Astrocyte of the cerebellum (primary cell): ENCODE measurements around the gene CHTOP.

Experiments
- DNase-seq: peaks from one replicate; pipeline ENCODE4 v3.0.0-alpha.2; 2011; ENCODE audit warnings: low read depth
- H3K4me3 ChIP-seq: 2 replicates; pipeline ENCODE4 v1.5.1; 2011; ENCODE audit warnings: mild to moderate bottlenecking, low read depth, low read length, moderate library complexity
- in situ Hi-C: cut with HindIII; loops from 2 replicates; pipeline ENCODE4 v1.10.0; 2017; ENCODE audit warnings: low sequenced_read_pairs
- TF ChIP-seq, protein P1 (sequence below): IDR thresholded peaks from 2 replicates; pipeline ENCODE4 v1.5.1; 2012; ENCODE audit warnings: low read length, low read depth, moderate library complexity, mild to moderate bottlenecking; ENCODE audit errors: missing control alignments

CHTOP gene

DNA sequence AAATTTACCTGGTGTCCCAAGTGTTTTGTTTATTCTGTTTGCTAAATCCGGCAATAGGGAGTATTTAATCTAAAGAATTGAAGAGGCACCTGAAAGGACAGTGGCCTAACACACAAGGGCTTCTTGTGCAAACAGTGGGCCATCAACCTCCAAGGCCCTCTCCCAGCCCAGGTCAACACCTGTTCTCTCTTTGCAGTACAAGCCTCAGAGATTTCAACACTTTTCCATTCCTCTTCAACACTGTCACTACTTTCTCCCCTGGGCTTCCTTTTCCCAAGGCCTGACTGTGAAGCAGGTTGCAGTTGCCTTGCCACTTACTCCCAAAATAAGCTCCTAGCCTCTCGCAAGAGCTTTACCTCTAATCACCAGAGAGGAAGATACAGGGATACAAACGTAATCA is 21.5 kb downstream of the CHTOP start:
- in situ Hi-C loops: no loop called here
- TF ChIP-seq, protein P1, sequence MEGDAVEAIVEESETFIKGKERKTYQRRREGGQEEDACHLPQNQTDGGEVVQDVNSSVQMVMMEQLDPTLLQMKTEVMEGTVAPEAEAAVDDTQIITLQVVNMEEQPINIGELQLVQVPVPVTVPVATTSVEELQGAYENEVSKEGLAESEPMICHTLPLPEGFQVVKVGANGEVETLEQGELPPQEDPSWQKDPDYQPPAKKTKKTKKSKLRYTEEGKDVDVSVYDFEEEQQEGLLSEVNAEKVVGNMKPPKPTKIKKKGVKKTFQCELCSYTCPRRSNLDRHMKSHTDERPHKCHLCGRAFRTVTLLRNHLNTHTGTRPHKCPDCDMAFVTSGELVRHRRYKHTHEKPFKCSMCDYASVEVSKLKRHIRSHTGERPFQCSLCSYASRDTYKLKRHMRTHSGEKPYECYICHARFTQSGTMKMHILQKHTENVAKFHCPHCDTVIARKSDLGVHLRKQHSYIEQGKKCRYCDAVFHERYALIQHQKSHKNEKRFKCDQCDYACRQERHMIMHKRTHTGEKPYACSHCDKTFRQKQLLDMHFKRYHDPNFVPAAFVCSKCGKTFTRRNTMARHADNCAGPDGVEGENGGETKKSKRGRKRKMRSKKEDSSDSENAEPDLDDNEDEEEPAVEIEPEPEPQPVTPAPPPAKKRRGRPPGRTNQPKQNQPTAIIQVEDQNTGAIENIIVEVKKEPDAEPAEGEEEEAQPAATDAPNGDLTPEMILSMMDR: no peak
- no peak for DNase-seq
- no peak overlapping the region for H3K4me3 ChIP-seq

DNA sequence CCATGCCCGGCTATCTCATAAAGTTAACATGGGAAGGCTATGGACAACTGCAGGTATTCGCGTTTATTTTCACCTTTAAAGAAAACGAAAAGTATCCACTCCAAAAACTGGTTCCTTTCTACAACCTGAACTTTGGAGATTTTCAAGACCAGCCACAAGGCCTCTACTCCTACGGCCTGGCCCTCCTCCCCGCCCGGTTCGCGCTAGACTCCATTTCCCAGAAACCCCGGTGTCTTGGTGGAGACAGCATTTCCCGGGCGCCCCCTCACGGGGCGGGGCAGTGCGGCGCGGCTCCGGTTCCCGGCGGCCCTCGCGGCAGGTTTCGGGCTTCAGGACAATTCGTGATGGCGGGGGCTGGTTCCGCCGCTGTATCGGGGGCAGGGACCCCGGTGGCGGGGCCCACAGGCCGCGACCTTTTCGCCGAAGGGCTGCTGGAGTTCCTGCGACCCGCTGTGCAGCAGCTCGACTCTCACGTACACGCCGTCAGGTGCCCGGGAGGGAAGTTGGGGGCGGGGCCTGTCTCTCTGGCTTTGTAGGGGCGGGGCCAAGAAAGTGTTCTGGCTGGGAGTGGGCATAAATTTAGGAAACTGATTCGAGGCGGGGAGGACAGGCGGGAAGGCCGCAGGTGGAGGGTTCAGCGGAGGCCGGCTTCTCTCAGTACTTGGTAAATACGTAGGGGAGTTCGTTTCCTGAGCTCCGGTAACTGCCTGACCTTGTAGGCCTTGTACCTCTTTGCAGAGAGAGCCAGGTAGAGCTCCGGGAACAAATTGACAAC is 24.7 kb downstream of the CHTOP start, which contains the start of gene SNAPIN:
Gene SNAPIN (plus strand): TSS at position 304 of the 775 bp plus-strand sequence. CDS start 41 bp downstream, at position 345.
- in situ Hi-C loops: no loop called here
- TF ChIP-seq, protein P1: no peak
- DNase-seq: peak; percentile 74
- peak within 1 kb of the TSS; percentile 60 for H3K4me3 ChIP-seq

DNA sequence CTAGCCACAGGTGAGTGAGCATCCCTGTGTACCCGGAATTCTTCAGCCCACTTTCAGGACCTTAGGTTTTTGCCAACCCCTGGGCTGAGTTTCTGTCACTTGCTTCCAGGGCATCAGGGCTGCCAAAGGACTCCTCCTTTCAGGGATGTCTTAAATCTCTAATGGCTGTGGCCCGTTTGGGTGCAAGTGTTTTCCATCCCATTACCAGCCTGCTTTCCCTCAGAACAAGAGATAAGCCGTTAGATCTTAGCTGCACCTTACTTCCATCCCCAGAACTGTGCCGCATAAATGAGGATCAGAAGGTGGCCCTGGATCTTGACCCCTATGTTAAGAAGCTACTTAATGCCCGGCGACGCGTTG is 25.3 kb downstream of the CHTOP start:
- no peak for DNase-seq
- TF ChIP-seq, protein P1: no peak
- in situ Hi-C loops: no loop called here
- H3K4me3 ChIP-seq: peak overlapping the region; percentile 60

DNA sequence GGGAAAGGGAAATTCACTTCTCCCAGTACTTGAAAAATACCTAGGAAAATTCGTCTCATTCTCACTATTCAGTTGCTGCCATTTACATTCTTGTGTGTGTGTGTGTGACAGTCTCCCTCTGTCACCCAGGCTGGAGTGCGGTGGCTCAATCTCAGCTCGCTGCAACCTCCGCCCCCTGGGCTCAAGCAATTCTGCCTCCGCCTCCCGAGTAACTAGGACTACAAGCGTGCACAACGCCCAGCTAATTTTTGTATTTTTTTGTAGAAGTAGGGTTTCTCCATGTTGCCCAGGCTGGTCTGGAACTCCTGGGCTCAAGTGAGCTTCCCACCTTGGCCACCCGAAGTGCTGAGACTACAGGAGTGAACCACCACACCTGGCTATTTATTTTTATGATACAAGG is 25.8 kb downstream of the CHTOP start:
- in situ Hi-C loops: no loop called here
- TF ChIP-seq, protein P1: no peak
- H3K4me3 ChIP-seq: peak overlapping the region; percentile 60
- DNase-seq: no peak

DNA sequence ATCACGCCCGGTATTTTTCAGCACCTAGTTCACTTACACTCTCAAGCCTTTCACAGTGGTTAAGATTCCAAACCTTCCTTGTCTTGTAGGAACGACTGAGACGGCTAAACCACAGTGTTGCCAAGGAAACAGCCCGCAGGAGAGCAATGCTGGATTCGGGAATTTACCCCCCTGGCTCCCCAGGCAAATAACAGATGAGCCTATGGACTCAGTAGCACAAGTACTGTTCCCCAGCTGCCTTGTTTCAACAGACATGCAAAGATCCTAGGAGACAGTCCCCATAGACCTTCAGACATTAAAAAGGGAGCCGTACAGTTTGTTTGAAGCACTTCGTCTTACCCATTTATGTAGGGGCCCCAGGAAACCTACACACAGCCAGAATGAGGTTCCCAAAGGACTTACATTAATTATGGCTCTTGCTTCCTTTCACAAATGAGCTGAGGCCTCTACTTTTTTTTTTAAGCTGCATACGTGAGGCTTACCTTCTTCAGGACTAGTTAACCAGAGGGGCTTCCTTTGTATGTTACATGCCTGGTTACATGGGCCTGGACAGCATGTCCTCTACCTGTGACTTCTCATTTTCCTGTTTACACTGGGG is 27.3 kb downstream of the CHTOP start:
- in situ Hi-C loops: no loop called here
- H3K4me3 ChIP-seq: no peak overlapping the region
- TF ChIP-seq, protein P1: no peak
- DNase-seq: peak; percentile 37

DNA sequence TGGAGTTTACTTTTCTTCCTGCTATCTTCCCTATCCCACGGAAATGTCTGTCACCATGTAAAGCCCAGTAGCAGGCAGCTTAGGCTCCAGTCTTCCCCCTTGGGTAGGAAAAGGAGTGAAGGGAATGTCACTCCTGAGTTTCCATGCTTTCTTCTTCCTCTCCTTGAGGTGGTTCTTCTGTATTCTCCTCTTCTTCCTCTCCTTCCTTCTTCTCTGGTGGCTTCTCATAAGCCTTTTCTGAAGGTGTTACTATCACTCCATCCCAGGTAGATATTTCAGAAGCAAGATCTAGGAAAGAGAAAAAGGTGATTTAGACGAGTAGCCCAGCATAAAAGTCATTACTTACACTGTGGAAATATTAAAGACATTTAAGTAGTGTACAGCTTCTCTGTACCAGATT is 28.4 kb downstream of the CHTOP start:
- TF ChIP-seq, protein P1: no peak
- no peak for DNase-seq
- H3K4me3 ChIP-seq: no peak overlapping the region
- in situ Hi-C loops: no loop called here
